K562 (cell line): ENCODE results near the gene XPA. TPM values are rescaled to one million over a fixed set of nuclear protein-coding genes. Genes with fewer than 3 reads are reported as not detected.

Experiments
- COPS2 ChIP-seq: fragments of 450-650 bp; conservative IDR thresholded peaks from 2 replicates; pipeline ENCODE4 v1.6.1; 2016; ENCODE audit warnings: mild to moderate bottlenecking, moderate library complexity
- CREB3 ChIP-seq: fragments of 450-650 bp; conservative IDR thresholded peaks from 2 replicates; pipeline ENCODE4 v1.6.1; 2016; ENCODE audit warnings: missing genetic modification characterization, low read depth, mild to moderate bottlenecking, missing compliant biosample characterization, moderate library complexity
- DEAF1 ChIP-seq: fragments of 450-650 bp; formaldehyde crosslinking; IDR thresholded peaks from 2 replicates; pipeline ENCODE4 v1.4.0; 2020; ENCODE audit warnings: mild to moderate bottlenecking, moderate library complexity
- DPF2 ChIP-seq: fragments of 450-650 bp; IDR thresholded peaks from 2 replicates; pipeline ENCODE4 v1.6.1; 2016
- KLF1 ChIP-seq: fragments of 450-650 bp; IDR thresholded peaks from 2 replicates; pipeline ENCODE4 v1.6.1; 2016; ENCODE audit warnings: missing genetic modification characterization, missing compliant biosample characterization
- KLF13 ChIP-seq: fragments of 450-650 bp; IDR thresholded peaks from 2 replicates; pipeline ENCODE4 v1.6.1; 2016; ENCODE audit warnings: missing genetic modification characterization, low read depth, mild to moderate bottlenecking, missing compliant biosample characterization, moderate library complexity, borderline replicate concordance
- MTA2 ChIP-seq: fragments of 450-650 bp; IDR thresholded peaks from 2 replicates; pipeline ENCODE4 v1.6.1; 2016; ENCODE audit warnings: low read depth
- NBN ChIP-seq: fragments of 450-650 bp; IDR thresholded peaks from 2 replicates; pipeline ENCODE4 v1.6.1; 2016; ENCODE audit warnings: low read depth, mild to moderate bottlenecking
- NR2C2 ChIP-seq, 2 experiments: fragments of 200-800 bp in 1 of 2; sonication (Bioruptor generic) in 1 of 2; sonication (generic) in 1 of 2; formaldehyde crosslinking in 1 of 2; IDR thresholded peaks; 2 replicates each; pipeline versions ENCODE4 v1.6.1 to v1.8.0; 2016 to 2022; ENCODE audit warnings: mild to moderate bottlenecking in 1 of 2, missing compliant biosample characterization in 1 of 2, missing genetic modification characterization in 1 of 2, missing genetic modification reagents in 1 of 2
- RAD51 ChIP-seq: fragments of 450-650 bp; IDR thresholded peaks from 2 replicates; pipeline ENCODE4 v1.7.1; 2016; ENCODE audit warnings: low read depth, mild to moderate bottlenecking, borderline replicate concordance
- RB1 ChIP-seq: fragments of 450-650 bp; IDR thresholded peaks from 2 replicates; pipeline ENCODE4 v1.6.1; 2017; ENCODE audit warnings: low read depth, mild to moderate bottlenecking
- RNF2 ChIP-seq: sonication (generic); IDR thresholded peaks from 2 replicates; pipeline ENCODE4 v1.6.1; 2016
- SAFB2 ChIP-seq: fragments of 200-400 bp; formaldehyde crosslinking; IDR thresholded peaks from 2 replicates; pipeline ENCODE4 v1.6.1; 2018; ENCODE audit warnings: borderline replicate concordance, low read length, low read depth, moderate library complexity; ENCODE audit not compliant: severe bottlenecking
- STAT5A ChIP-seq: IDR thresholded peaks from 2 replicates; pipeline ENCODE4 v1.6.1; 2012; ENCODE audit warnings: low read length, inconsistent platforms, borderline replicate concordance
- TCFL5 ChIP-seq: fragments of 250-450 bp; sonication (Bioruptor Pico); conservative IDR thresholded peaks from 2 replicates; pipeline ENCODE4 v1.6.1; 2021; ENCODE audit warnings: mild to moderate bottlenecking, moderate library complexity, matching md5 sums
- TFE3 ChIP-seq: fragments of 450-650 bp; formaldehyde crosslinking; IDR thresholded peaks from 2 replicates; pipeline ENCODE4 v1.4.0; 2020; ENCODE audit warnings: mild to moderate bottlenecking, mixed read lengths
- polyA plus RNA-seq, 8 experiments: library from polyadenylated mRNA; depleted of rRNA in 4 of 8; stranded (reverse) in 5 of 8; unstranded in 3 of 8; fragments of >200 nt; fragmentation: Nextera tagmentation in 2 of 8; fragmentation: Illumina TruSeq in 1 of 8; extraction: Ambion mirVana in 2 of 8; extraction: Trizol in 1 of 8; gene quantifications; 2 replicates each; pipeline versions ENCODE4 v1.2.1 to v1.2.3, GENCODE V29; 2011 to 2014; ENCODE audit warnings: inconsistent platforms in 1 of 8, missing spikeins in 1 of 8
- total RNA-seq, 7 experiments: library from RNA; depleted of rRNA in 6 of 7; stranded (reverse); fragments of >200 nt in 6 of 7; fragmentation: Illumina TruSeq in 2 of 7; extraction: Trizol in 2 of 7; gene quantifications; 2 replicates each; pipeline versions ENCODE4 v1.2.1 to v1.2.3, GENCODE V29; 2011 to 2021; ENCODE audit warnings: low replicate concordance in 1 of 7
- TF ChIP-seq, protein P1 (sequence below): sonication (generic); formaldehyde crosslinking; IDR thresholded peaks from 2 replicates; pipeline ENCODE4 v1.9.0; 2022; ENCODE audit warnings: mild to moderate bottlenecking, missing genetic modification reagents
- TF ChIP-seq, protein P2 (sequence below), 3 experiments: fragments of 200-800 bp in 1 of 3; sonication (Bioruptor generic) in 1 of 3; sonication (generic) in 1 of 3; formaldehyde crosslinking in 1 of 3; IDR thresholded peaks; 2 replicates each; pipeline versions ENCODE4 v1.6.1 to v1.8.0; 2016 to 2022; ENCODE audit warnings: mild to moderate bottlenecking in 2 of 3, missing compliant biosample characterization in 2 of 3, missing genetic modification characterization in 2 of 3, missing genetic modification reagents in 1 of 3
- TF ChIP-seq, protein P3 (sequence below): fragments of 200-800 bp; sonication (Bioruptor generic); IDR thresholded peaks from 2 replicates; pipeline ENCODE4 v1.6.1; 2017; ENCODE audit warnings: missing genetic modification characterization, missing compliant biosample characterization

Gene XPA
- total and polyA plus RNA-seq, 9 of the 15 experiments (the other 6 are each of a cell fraction or from before 2014, with no cell fraction given), result 5.1 to 18.2 (median 14.1) TPM

- no peak; the same call in 1 of the 2 replicates for TF ChIP-seq RNF2
- TF ChIP-seq, protein P1, sequence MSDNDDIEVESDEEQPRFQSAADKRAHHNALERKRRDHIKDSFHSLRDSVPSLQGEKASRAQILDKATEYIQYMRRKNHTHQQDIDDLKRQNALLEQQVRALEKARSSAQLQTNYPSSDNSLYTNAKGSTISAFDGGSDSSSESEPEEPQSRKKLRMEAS, result peak; percentile 99
- TF ChIP-seq COPS2, result no peak
- TF ChIP-seq DEAF1 (CRISPR knock-in tag), result no peak
- TF ChIP-seq, protein P2, sequence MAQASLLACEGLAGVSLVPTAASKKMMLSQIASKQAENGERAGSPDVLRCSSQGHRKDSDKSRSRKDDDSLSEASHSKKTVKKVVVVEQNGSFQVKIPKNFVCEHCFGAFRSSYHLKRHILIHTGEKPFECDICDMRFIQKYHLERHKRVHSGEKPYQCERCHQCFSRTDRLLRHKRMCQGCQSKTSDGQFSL (CRISPR knock-in tag; IDR thresholded peaks at IDR 0.05), result 0 out of 2 replicates have a peak, but pooled peaks have one; percentile 46
- TF ChIP-seq, protein P2 (tag; IDR thresholded peaks at IDR 0.05), result no peak
- peak; percentile 96 for TF ChIP-seq NR2C2 (CRISPR knock-in tag; IDR thresholded peaks at IDR 0.05)
- peak; percentile 99 for TF ChIP-seq NR2C2 (tag; IDR thresholded peaks at IDR 0.05)
- TF ChIP-seq KLF13, result peak; percentile 38; the same call in 1 of the 2 replicates
- no peak; the same call in 1 of the 2 replicates for TF ChIP-seq MTA2
- TF ChIP-seq STAT5A, result peak; percentile 3; the same call in 1 of the 2 replicates
- peak; percentile 65; the same call in 1 of the 2 replicates for TF ChIP-seq RAD51
- TF ChIP-seq, protein P3, sequence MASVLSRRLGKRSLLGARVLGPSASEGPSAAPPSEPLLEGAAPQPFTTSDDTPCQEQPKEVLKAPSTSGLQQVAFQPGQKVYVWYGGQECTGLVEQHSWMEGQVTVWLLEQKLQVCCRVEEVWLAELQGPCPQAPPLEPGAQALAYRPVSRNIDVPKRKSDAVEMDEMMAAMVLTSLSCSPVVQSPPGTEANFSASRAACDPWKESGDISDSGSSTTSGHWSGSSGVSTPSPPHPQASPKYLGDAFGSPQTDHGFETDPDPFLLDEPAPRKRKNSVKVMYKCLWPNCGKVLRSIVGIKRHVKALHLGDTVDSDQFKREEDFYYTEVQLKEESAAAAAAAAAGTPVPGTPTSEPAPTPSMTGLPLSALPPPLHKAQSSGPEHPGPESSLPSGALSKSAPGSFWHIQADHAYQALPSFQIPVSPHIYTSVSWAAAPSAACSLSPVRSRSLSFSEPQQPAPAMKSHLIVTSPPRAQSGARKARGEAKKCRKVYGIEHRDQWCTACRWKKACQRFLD (CRISPR knock-in tag), result peak; percentile 83; the same call in 1 of the 2 replicates
- TF ChIP-seq SAFB2, result no peak
- 0 out of 2 replicates have a peak, but pooled peaks have one; percentile 59 for TF ChIP-seq KLF1 (tag)
- no peak for TF ChIP-seq TFE3 (CRISPR knock-in tag)
- no peak for TF ChIP-seq DPF2
- peak; percentile 86 for TF ChIP-seq RB1
- no peak for TF ChIP-seq CREB3 (tag)
- TF ChIP-seq TCFL5 (CRISPR knock-in tag), result no peak
- TF ChIP-seq NBN, result peak; percentile 100
These were observed 63.9 kb downstream of the XPA start, which contains the start of the genes NCBP1 and TSTD2 (continued) for GRCh38 chr9:97632985-97633858.
